ENCODE results near the gene RNASE11. TPM values are rescaled to one million over a fixed set of nuclear protein-coding genes. Genes with fewer than 3 reads are reported as not detected.

Gene RNASE11
- total and polyA plus RNA-seq, 9 of the 15 experiments (the other 6 are each of a cell fraction or from before 2014, with no cell fraction given): 0.16 to 0.29 (median 0.22) TPM; not detected in 6

GRCh38 chr14:20632831-20633691 lies 45.3 kb upstream of the RNASE11 start (continued):
- TF ChIP-seq PTRF (tag; IDR thresholded peaks at IDR 0.05): no peak
- TF ChIP-seq ZNF76 (CRISPR knock-in tag; IDR thresholded peaks at IDR 0.05; ENCODE audit: borderline replicate concordance): no peak
- no peak for TF ChIP-seq HDGF (IDR thresholded peaks at IDR 0.05)
- TF ChIP-seq CLOCK (CRISPR knock-in tag; IDR thresholded peaks at IDR 0.05; ENCODE audit: borderline replicate concordance): no peak
- 0 out of 2 replicates have a peak, but pooled peaks have one; percentile 12 for TF ChIP-seq CHD2 (IDR thresholded peaks at IDR 0.05; ENCODE audit: low read depth, low read length)
- no peak for TF ChIP-seq ZNF146 (CRISPR knock-in tag; IDR thresholded peaks at IDR 0.05; ENCODE audit: unreplicated experiment)
- no peak for TF ChIP-seq SMAD4 (CRISPR knock-in tag; conservative IDR thresholded peaks at IDR 0.05)
- no peak for TF ChIP-seq GTF2A2 (tag; IDR thresholded peaks at IDR 0.05)
- no peak for TF ChIP-seq GABPB1 (CRISPR knock-in tag; IDR thresholded peaks at IDR 0.05)
- TF ChIP-seq POLR2A (conservative IDR thresholded peaks at IDR 0.05): no peak
- 0 out of 2 replicates have a peak, but pooled peaks have one; percentile 41 for TF ChIP-seq MECOM (CRISPR knock-in tag; IDR thresholded peaks at IDR 0.05)
- TF ChIP-seq HOXB6 (CRISPR knock-in tag; IDR thresholded peaks at IDR 0.05; ENCODE audit: borderline replicate concordance): no peak
- TF ChIP-seq, protein P1, sequence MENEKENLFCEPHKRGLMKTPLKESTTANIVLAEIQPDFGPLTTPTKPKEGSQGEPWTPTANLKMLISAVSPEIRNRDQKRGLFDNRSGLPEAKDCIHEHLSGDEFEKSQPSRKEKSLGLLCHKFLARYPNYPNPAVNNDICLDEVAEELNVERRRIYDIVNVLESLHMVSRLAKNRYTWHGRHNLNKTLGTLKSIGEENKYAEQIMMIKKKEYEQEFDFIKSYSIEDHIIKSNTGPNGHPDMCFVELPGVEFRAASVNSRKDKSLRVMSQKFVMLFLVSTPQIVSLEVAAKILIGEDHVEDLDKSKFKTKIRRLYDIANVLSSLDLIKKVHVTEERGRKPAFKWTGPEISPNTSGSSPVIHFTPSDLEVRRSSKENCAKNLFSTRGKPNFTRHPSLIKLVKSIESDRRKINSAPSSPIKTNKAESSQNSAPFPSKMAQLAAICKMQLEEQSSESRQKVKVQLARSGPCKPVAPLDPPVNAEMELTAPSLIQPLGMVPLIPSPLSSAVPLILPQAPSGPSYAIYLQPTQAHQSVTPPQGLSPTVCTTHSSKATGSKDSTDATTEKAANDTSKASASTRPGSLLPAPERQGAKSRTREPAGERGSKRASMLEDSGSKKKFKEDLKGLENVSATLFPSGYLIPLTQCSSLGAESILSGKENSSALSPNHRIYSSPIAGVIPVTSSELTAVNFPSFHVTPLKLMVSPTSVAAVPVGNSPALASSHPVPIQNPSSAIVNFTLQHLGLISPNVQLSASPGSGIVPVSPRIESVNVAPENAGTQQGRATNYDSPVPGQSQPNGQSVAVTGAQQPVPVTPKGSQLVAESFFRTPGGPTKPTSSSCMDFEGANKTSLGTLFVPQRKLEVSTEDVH (IDR thresholded peaks at IDR 0.05; ENCODE audit: low read depth, partially characterized antibody): no peak
- TF ChIP-seq YBX1 (IDR thresholded peaks at IDR 0.05): no peak
- TF ChIP-seq ZNF184 (CRISPR knock-in tag; IDR thresholded peaks at IDR 0.05): no peak
- TF ChIP-seq ZNF609 (CRISPR knock-in tag; IDR thresholded peaks at IDR 0.05; ENCODE audit: borderline replicate concordance): no peak
- TF ChIP-seq ZNF124 (CRISPR knock-in tag; IDR thresholded peaks at IDR 0.05): no peak
- no peak for TF ChIP-seq NFIX (CRISPR knock-in tag; IDR thresholded peaks at IDR 0.05; ENCODE audit: low read depth)
- TF ChIP-seq ZFP1 (CRISPR knock-in tag; IDR thresholded peaks at IDR 0.05): no peak

Measured in K562 (cell line).